Upper lobe of left lung (tissue), 6 donors: ENCODE data around the gene TMC7. TPM values are rescaled to one million over a fixed set of nuclear protein-coding genes. Genes with fewer than 3 reads are reported as not detected.

ENCODE experiments used
- ATAC-seq, 2 donors: fragments of 200-7000 bp; cut with Tn5 transposase; one replicate each; pipeline ENCODE4 v1.9.1; 2022; ENCODE audit warnings: mild to moderate bottlenecking in 2 of 2, moderate library complexity in 2 of 2; ENCODE audit not compliant: low FRiP score in 2 of 2
- DNase-seq, 2 donors: peaks; one replicate each; pipeline ENCODE4 v3.0.0-alpha.2; 2019 to 2020
- H3K27ac ChIP-seq, 4 donors: fragments of 200-600 bp; sonication (generic); one replicate each; pipeline ENCODE4 v1.5.1; 2016 to 2019
- H3K27me3 ChIP-seq, 4 donors: fragments of 200-600 bp; sonication (generic); one replicate each; pipeline ENCODE4 v1.5.1; 2017 to 2019
- H3K36me3 ChIP-seq, 4 donors: fragments of 200-600 bp; sonication (generic); one replicate each; pipeline ENCODE4 v1.5.1; 2016 to 2019
- H3K4me1 ChIP-seq, 4 donors: fragments of 200-600 bp; sonication (generic); one replicate each; pipeline ENCODE4 v1.5.1; 2018 to 2019
- H3K4me3 ChIP-seq, 4 donors: fragments of 200-600 bp; sonication (generic); one replicate each; pipeline ENCODE4 v1.5.1; 2017 to 2019; ENCODE audit warnings: mild to moderate bottlenecking in 2 of 4, moderate library complexity in 1 of 4
- H3K9me3 ChIP-seq, 4 donors: fragments of 200-600 bp; sonication (generic); one replicate each; pipeline ENCODE4 v1.5.1; 2018 to 2019
- EP300 ChIP-seq, 4 donors: sonication (generic); formaldehyde crosslinking; IDR thresholded peaks; one replicate each; pipeline ENCODE4 v1.5.1; 2017; ENCODE audit warnings: antibody characterized with exemption in 4 of 4, control low read depth in 2 of 4
- POLR2A ChIP-seq, 4 donors: fragments of 450-650 bp; IDR thresholded peaks; one replicate each; pipeline ENCODE4 v1.5.1; 2016 to 2017; ENCODE audit warnings: antibody characterized with exemption in 4 of 4, mild to moderate bottlenecking in 2 of 4
- POLR2AphosphoS5 ChIP-seq, 2 donors: sonication (generic); formaldehyde crosslinking; IDR thresholded peaks; one replicate each; pipeline ENCODE4 v1.5.1; 2017; ENCODE audit warnings: antibody characterized with exemption in 2 of 2
- WGBS, 2 donors: methylation state at CpG; one replicate each; pipeline ENCODE4 v1.1.5; 2017 to 2018; 5-methylcytosine and 5-hydroxymethylcytosine counted together
- total RNA-seq, 6 donors: library from RNA; depleted of rRNA in 4 of 6; stranded (reverse); fragments of >200 nt in 4 of 6; gene quantifications; one replicate each; pipeline versions ENCODE4 v1.1.0 to v1.2.1, GENCODE V29; 2016 to 2021
- TF ChIP-seq, protein P1 (sequence below), 6 experiments: fragments of 450-650 bp in 4 of 6; fragments of 200-600 bp in 2 of 6; sonication (generic) in 2 of 6; IDR thresholded peaks; one replicate each; pipeline ENCODE4 v1.5.1; 2016 to 2019; ENCODE audit warnings: antibody characterized with exemption in 6 of 6
- donor health status: DM: no; HTN: no; CAD: no; lungs with moderate emphysema.
- donor health status: DM: no; HTN: yes; CAD: no; lungs with severe emphysema.

TMC7 gene
- total RNA-seq, 6 donors from 2014 or later: 4.5 to 11.5 (median 5.9) TPM

DNA sequence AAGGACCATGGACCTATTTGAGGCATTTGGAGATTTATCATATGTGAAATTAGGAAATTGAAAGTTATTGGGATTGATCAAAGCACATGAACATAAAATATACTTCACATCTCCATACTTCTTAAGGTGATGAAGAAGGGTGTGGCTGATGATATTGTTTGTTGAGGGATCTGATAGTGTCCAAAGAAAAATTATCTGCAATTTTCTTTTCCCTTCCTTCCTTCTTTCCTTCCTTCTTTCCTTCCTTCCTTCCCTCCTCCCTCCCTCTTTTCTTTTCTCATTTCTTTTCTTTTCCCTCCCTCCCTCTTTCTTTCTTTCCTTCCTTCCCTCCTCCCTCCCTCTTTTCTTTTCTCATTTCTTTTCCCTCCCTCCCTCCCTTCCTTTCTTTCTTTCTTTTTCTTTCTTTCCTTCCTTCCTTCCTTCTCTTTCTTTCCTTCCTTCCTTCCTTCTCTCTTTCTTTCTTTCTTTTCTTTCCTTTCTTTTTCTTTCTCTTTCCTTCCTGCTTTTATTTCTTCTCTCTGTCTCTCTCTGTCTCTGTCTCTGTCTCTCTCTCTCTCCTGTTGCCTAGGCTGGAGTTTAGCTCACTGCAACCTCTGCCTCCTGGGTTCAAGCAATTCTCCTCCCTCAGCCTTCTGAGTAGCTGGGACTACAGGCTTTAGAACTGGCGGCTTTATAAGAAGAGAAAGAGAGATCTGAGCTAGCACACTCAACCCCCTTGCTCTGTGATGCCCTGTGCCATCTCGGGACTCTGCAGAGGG lies 109.1 kb downstream of the TMC7 start:
- H3K27me3 ChIP-seq: no peaks in the 10 kb centered on the region
- peak overlapping the region in 1 of 4 donors; percentile 65 for H3K27ac ChIP-seq
- WGBS, 2 donors: 82 to 85% methylated on average over 2 of the region's 2 CpGs
- TF ChIP-seq POLR2AphosphoS5 (IDR thresholded peaks at IDR 0.05): no peak
- TF ChIP-seq POLR2A (IDR thresholded peaks at IDR 0.05): no peak
- TF ChIP-seq, protein P1, sequence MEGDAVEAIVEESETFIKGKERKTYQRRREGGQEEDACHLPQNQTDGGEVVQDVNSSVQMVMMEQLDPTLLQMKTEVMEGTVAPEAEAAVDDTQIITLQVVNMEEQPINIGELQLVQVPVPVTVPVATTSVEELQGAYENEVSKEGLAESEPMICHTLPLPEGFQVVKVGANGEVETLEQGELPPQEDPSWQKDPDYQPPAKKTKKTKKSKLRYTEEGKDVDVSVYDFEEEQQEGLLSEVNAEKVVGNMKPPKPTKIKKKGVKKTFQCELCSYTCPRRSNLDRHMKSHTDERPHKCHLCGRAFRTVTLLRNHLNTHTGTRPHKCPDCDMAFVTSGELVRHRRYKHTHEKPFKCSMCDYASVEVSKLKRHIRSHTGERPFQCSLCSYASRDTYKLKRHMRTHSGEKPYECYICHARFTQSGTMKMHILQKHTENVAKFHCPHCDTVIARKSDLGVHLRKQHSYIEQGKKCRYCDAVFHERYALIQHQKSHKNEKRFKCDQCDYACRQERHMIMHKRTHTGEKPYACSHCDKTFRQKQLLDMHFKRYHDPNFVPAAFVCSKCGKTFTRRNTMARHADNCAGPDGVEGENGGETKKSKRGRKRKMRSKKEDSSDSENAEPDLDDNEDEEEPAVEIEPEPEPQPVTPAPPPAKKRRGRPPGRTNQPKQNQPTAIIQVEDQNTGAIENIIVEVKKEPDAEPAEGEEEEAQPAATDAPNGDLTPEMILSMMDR (IDR thresholded peaks at IDR 0.05): no peak
- no peak for TF ChIP-seq EP300 (IDR thresholded peaks at IDR 0.05)
- DNase-seq: no peak
- ATAC-seq: no peak
- peaks cover 0 to 7% (median 3%) of the 10 kb centered on the region in 4 donors for H3K4me1 ChIP-seq
- no peaks in the 10 kb centered on the region for H3K9me3 ChIP-seq
- H3K4me3 ChIP-seq: no peak overlapping the region
- H3K36me3 ChIP-seq: no peaks in the 10 kb centered on the region

DNA sequence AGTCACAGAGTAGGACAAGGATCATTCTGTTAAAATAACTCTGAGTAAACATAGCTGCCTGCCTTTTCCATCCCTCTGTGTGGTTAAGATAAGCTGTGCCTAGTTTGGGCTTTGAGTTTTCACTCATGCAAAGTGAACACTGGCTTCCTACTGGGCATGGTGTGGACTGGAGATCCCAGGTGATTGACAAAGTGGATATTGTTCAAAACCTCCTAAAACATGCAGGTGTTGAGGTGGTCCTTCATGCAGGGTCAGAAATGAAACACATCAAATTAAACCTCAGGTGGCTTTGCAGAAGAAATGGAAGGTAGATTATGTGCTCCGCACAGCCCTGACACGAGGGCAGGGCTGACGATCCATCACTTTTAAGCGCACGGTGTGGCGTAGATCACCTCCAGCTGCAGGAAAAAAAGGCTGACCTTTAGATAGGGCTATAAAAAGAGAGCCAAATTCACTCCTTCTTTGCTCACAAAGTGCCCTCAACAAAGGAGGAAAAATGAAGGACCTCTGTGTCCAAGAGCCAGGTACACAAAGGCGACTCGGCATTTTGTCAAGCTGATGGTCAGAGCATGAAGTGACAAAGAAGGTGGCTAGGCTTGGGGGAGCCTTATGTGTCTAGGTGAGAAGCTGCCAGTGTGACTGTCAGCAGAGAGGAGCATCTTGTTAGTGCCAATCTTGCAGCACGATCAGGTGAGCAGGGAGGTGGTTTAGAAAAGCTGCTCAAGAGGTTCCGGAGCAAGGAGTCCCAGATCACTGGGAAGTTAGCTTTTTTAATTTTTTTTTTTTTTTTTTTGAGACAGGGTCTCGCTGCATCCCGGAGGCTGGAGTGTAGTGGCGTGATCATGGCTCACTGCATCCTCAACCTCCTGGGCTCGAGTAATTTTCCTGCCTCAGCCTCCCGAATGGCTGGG lies 110.2 kb downstream of the TMC7 start:
- Histone ChIP-seq H3K27me3 (no peaks in the 10 kb centered on the region), H3K27ac (no peak overlapping the region), H3K4me1 (peaks cover 0 to 5% (median 2%) of the 10 kb centered on the region in 4 donors), H3K36me3 (no peaks in the 10 kb centered on the region), H3K9me3 (no peaks in the 10 kb centered on the region), H3K4me3 (no peak overlapping the region)
- TF ChIP-seq, protein P1 (IDR thresholded peaks at IDR 0.05): no peak
- TF ChIP-seq EP300 (IDR thresholded peaks at IDR 0.05) (no peak), POLR2A (IDR thresholded peaks at IDR 0.05) (no peak), POLR2AphosphoS5 (IDR thresholded peaks at IDR 0.05) (no peak)
- WGBS, 2 donors: 83 to 86% methylated on average over 15 of the region's 15 CpGs
- DNase-seq (no peak), ATAC-seq (no peak)

DNA sequence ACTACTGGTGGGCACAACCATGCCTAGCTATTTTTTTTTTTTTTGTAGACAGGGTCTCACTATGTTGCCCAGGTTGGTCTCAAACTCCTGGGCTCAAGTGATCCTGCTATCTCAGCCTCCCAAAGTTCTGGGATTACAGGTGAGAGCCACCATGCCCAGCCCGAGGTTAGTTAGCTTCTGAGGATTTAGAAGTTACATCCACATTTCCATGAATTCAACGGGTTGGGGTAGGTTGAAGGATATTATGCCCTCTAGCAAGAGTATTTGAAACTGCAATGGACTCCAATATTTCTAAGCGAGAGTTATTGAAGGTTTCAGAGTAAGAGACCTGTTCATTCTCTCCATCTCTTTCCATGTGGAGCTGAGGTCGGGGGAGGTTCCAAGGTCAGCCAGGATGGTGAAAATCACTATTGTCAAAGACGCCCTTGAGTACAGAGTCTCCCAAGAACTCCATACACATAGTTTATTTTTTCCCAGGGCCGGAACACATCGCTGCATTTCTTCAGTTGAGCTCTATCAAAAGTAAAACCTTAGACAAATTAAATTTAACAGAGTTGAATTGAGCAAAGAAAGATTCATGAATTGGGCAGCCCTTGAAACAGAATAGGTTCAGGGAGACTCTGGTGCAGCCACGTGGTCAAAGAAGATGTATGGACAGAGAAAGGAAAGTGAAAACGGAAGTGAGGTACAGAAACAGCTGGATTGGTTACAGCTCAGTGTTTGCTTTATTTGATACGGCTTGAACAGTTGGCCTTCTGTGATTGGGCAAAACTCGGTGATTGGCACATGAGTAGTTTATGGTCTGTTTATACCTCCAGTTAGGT lies 111.0 kb downstream of the TMC7 start:
- Histone ChIP-seq H3K27me3 (no peaks in the 10 kb centered on the region), H3K4me3 (no peak overlapping the region), H3K9me3 (no peaks in the 10 kb centered on the region), H3K36me3 (no peaks in the 10 kb centered on the region), H3K4me1 (peaks cover 0 to 5% (median 2%) of the 10 kb centered on the region in 4 donors), H3K27ac (no peak overlapping the region)
- ATAC-seq: no peak
- WGBS, 2 donors: 68 to 71% methylated on average over 11 of the region's 11 CpGs
- TF ChIP-seq POLR2A (IDR thresholded peaks at IDR 0.05): no peak
- TF ChIP-seq POLR2AphosphoS5 (IDR thresholded peaks at IDR 0.05): no peak
- no peak for TF ChIP-seq EP300 (IDR thresholded peaks at IDR 0.05)
- TF ChIP-seq, protein P1 (IDR thresholded peaks at IDR 0.05): no peak
- no peak for DNase-seq

DNA sequence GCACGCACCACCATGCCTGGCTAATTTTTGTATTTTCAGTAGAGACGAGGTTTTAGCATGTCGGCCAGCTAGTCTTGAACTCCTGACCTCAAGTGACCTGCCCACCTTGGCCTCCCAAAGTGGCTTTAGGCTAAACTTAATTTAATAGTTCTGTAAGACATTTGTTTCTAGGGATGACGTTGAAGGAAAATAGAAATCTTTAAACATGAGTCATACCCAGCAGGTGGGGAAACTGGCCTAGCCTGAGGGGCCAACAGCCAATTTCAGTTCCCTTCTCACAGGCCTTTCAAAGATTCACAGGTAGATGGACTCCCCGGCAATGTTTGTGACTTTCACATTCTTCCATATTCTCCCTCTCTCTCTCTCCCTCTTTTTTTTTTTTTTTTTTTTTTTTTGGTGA lies 111.9 kb downstream of the TMC7 start:
- no peak for DNase-seq
- H3K9me3 ChIP-seq: no peaks in the 10 kb centered on the region
- WGBS, 2 donors: 83 to 90% methylated on average over 5 of the region's 5 CpGs
- ATAC-seq: no peak
- no peak overlapping the region for H3K4me3 ChIP-seq
- no peak overlapping the region for H3K27ac ChIP-seq
- H3K4me1 ChIP-seq: peaks cover 0 to 5% (median 2%) of the 10 kb centered on the region in 4 donors
- H3K36me3 ChIP-seq: no peaks in the 10 kb centered on the region
- TF ChIP-seq EP300 (IDR thresholded peaks at IDR 0.05): no peak
- no peaks in the 10 kb centered on the region for H3K27me3 ChIP-seq
